HG03060 (cell line): ENCODE results near the gene ODF4.
"Not testable (repeated sequence)": the region's sequence is repeated elsewhere in the genome, so short reads cannot be mapped to it uniquely, and the experiment has no call there.

ENCODE experiments used
- ATAC-seq: cut with Tn5 transposase; IDR thresholded peaks from one replicate; pipeline ENCODE4 v1.9.1; 2021; ENCODE audit warnings: low read depth, moderate number of reproducible peaks; ENCODE audit not compliant: unreplicated experiment

ODF4 gene

GRCh38 chr17:8392674-8393469, 53.2 kb downstream of the ODF4 start:
- ATAC-seq, result no peak

GRCh38 chr17:8393470-8394231, 54.0 kb downstream of the ODF4 start:
- no peak for ATAC-seq

GRCh38 chr17:8394497-8394896, 54.9 kb downstream of the ODF4 start:
- not testable (repeated sequence) for ATAC-seq
